Parathyroid adenoma (tissue), 2 donors: ENCODE measurements around the gene ZFHX2.

Experiments used
- H2AFZ ChIP-seq: fragments of 300-600 bp; sonication (generic); one replicate; pipeline ENCODE4 v1.7.0; 2017; ENCODE audit warnings: antibody characterized with exemption, mild to moderate bottlenecking
- H3K27ac ChIP-seq: fragments of 300-600 bp; sonication (generic); one replicate; pipeline ENCODE4 v1.7.0; 2017
- H3K27me3 ChIP-seq: fragments of 300-600 bp; sonication (generic); one replicate; pipeline ENCODE4 v1.7.0; 2017; ENCODE audit warnings: low read length; ENCODE audit not compliant: control insufficient read depth, insufficient read depth
- H3K36me3 ChIP-seq: fragments of 300-600 bp; sonication (generic); one replicate; pipeline ENCODE4 v1.7.0; 2017; ENCODE audit warnings: low read length; ENCODE audit not compliant: control insufficient read depth, insufficient read depth
- H3K4me1 ChIP-seq: fragments of 300-600 bp; sonication (generic); one replicate; pipeline ENCODE4 v1.7.0; 2017; ENCODE audit warnings: control low read depth
- H3K4me2 ChIP-seq: fragments of 300-600 bp; sonication (generic); one replicate; pipeline ENCODE4 v1.7.0; 2017; ENCODE audit warnings: low read length
- H3K4me3 ChIP-seq: fragments of 300-600 bp; sonication (generic); one replicate; pipeline ENCODE4 v1.7.0; 2017; ENCODE audit warnings: low read depth, low read length
- H3K79me2 ChIP-seq: fragments of 300-600 bp; sonication (generic); one replicate; pipeline ENCODE4 v1.7.0; 2017; ENCODE audit warnings: control low read depth
- H3K9ac ChIP-seq: fragments of 300-600 bp; sonication (generic); one replicate; pipeline ENCODE4 v1.7.0; 2017; ENCODE audit warnings: mild to moderate bottlenecking
- H3K9me3 ChIP-seq: fragments of 300-600 bp; sonication (generic); one replicate; pipeline ENCODE4 v1.7.0; 2017; ENCODE audit warnings: low read length; ENCODE audit not compliant: control insufficient read depth
- CTCF ChIP-seq: fragments of 300-600 bp; sonication (generic); IDR thresholded peaks from one replicate; pipeline ENCODE4 v1.7.0; 2017; ENCODE audit warnings: antibody characterized with exemption, mild to moderate bottlenecking
- donor health status: primary hyperparathyroidism.

The ZFHX2 gene

GRCh38 chr14:23512156-23512555 lies 39.4 kb downstream of the ZFHX2 start:
- no peak overlapping the region for H3K9ac ChIP-seq
- H3K79me2 ChIP-seq, result no peaks in the 10 kb centered on the region
- no peak overlapping the region for H3K4me2 ChIP-seq
- H3K27me3 ChIP-seq, result no peaks in the 10 kb centered on the region
- H3K4me3 ChIP-seq, result no peak overlapping the region
- H3K9me3 ChIP-seq, result no peaks in the 10 kb centered on the region
- H2AFZ ChIP-seq, result no peak overlapping the region
- no peak overlapping the region for H3K27ac ChIP-seq
- TF ChIP-seq CTCF, result no peak
- H3K4me1 ChIP-seq, result no peaks in the 10 kb centered on the region
- no peaks in the 10 kb centered on the region for H3K36me3 ChIP-seq

GRCh38 chr14:23494223-23494622 lies 57.3 kb downstream of the ZFHX2 start:
- no peak overlapping the region for H3K9ac ChIP-seq
- no peak overlapping the region for H3K27ac ChIP-seq
- TF ChIP-seq CTCF, result no peak

GRCh38 chr14:23492618-23493272 lies 58.8 kb downstream of the ZFHX2 start:
- H3K4me3 ChIP-seq, result no peak overlapping the region
- H3K36me3 ChIP-seq, result no peaks in the 10 kb centered on the region
- no peak overlapping the region for H3K9ac ChIP-seq
- no peak overlapping the region for H3K4me2 ChIP-seq
- no peak for TF ChIP-seq CTCF
- H3K27me3 ChIP-seq, result no peaks in the 10 kb centered on the region
- peaks cover 4% of the 10 kb centered on the region for H3K79me2 ChIP-seq
- no peak overlapping the region for H3K27ac ChIP-seq
- H3K4me1 ChIP-seq, result no peaks in the 10 kb centered on the region
- H2AFZ ChIP-seq, result no peak overlapping the region
- no peaks in the 10 kb centered on the region for H3K9me3 ChIP-seq

More at GRCh38 chr14:23494223-23494622, 57.3 kb downstream of the ZFHX2 start:
- Histone ChIP-seq H3K36me3 (no peaks in the 10 kb centered on the region), H3K4me1 (no peaks in the 10 kb centered on the region), H3K79me2 (no peaks in the 10 kb centered on the region), H3K4me3 (no peak overlapping the region), H3K4me2 (no peak overlapping the region), H2AFZ (no peak overlapping the region), H3K9me3 (no peaks in the 10 kb centered on the region), H3K27me3 (no peaks in the 10 kb centered on the region)

GRCh38 chr14:23487216-23487615 lies 64.3 kb downstream of the ZFHX2 start:
- no peak for TF ChIP-seq CTCF
- no peak overlapping the region for H3K4me3 ChIP-seq
- H3K27me3 ChIP-seq, result no peaks in the 10 kb centered on the region
- H3K79me2 ChIP-seq, result peaks cover 22% of the 10 kb centered on the region
- no peak overlapping the region for H3K27ac ChIP-seq
- no peaks in the 10 kb centered on the region for H3K36me3 ChIP-seq
- H3K4me2 ChIP-seq, result no peak overlapping the region
- no peak overlapping the region for H2AFZ ChIP-seq
- no peak overlapping the region for H3K9ac ChIP-seq
- H3K9me3 ChIP-seq, result no peaks in the 10 kb centered on the region
- no peaks in the 10 kb centered on the region for H3K4me1 ChIP-seq

GRCh38 chr14:23486036-23486435 lies 65.5 kb downstream of the ZFHX2 start:
- Histone ChIP-seq H3K4me2 (no peak overlapping the region), H2AFZ (no peak overlapping the region), H3K4me3 (no peak overlapping the region), H3K79me2 (peaks cover 31% of the 10 kb centered on the region), H3K27ac (no peak overlapping the region), H3K36me3 (no peaks in the 10 kb centered on the region), H3K9me3 (no peaks in the 10 kb centered on the region), H3K4me1 (no peaks in the 10 kb centered on the region), H3K9ac (no peak overlapping the region), H3K27me3 (no peaks in the 10 kb centered on the region)
- TF ChIP-seq CTCF, result no peak
